ENCODE data around the gene TUG1.
A peak's percentile ranks its signal among the peaks of the same experiment; 100 is the strongest.

TUG1 gene

DNA sequence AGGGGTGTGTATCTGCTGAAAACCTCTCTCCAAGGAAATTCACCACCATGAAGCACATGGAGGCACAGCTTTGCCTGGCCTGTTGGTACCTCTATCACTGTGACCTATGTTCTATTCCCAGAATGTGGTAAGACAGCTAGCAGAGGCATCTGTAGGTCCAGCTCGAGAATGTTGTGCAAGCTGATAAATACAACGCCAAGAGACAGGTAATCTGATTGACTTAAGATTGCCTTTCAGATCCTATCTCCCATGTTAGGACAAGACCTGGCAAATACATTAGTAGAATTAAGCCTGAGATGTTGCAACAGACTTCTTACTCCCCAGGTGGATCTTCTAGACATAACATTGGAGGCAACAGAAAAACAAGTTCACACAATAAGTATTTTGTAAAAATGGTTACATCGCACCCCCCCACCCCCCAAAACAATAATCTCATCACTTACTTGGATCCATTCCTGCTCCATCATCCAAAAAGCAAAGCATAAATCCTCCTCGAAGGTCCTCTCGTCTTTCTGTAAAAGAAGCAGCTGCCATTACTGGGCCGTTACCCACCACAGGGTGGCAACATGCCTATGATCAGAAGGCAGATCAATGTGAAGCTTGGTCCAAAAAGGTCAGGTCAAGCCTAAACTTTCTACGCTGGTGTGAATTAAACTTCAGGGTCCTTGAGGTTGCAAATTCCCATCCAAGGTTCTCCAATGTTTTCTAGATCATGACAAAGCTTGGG is 19.0 kb upstream of the TUG1 start:
- no peaks in the 10 kb centered on the region for H3K9me3 ChIP-seq (ENCODE audit: low read depth, low read length)
- TF ChIP-seq POLR2AphosphoS5 (IDR thresholded peaks at IDR 0.05; ENCODE audit: borderline replicate concordance, low read depth, low read length) (no peak), FOXP2 (optimal IDR thresholded peaks at IDR 0.05; ENCODE audit: control extremely low read depth, extremely low read length, insufficient read depth) (no peak), EZH2 (IDR thresholded peaks at IDR 0.05) (no peak)
- H3K27ac ChIP-seq, result no peak overlapping the region
- H3K9ac ChIP-seq (ENCODE audit: insufficient read length), result no peak overlapping the region
- DNase-seq (ENCODE audit: low read depth, low spot score), result no peak
- no peak overlapping the region for H3K4me3 ChIP-seq
- H3K36me3 ChIP-seq (ENCODE audit: insufficient read depth, low read length), result peaks cover 87% of the 10 kb centered on the region

GRCh38 chr22:30953206-30953605 is 15.9 kb upstream of the TUG1 start:
- no peak overlapping the region for H3K27ac ChIP-seq
- no peak overlapping the region for H3K4me3 ChIP-seq
- no peaks in the 10 kb centered on the region for H3K9me3 ChIP-seq (ENCODE audit: low read depth, low read length)
- peaks cover 64% of the 10 kb centered on the region for H3K36me3 ChIP-seq (ENCODE audit: insufficient read depth, low read length)
- no peak overlapping the region for H3K9ac ChIP-seq (ENCODE audit: insufficient read length)
- no peak for TF ChIP-seq FOXP2 (optimal IDR thresholded peaks at IDR 0.05; ENCODE audit: control extremely low read depth, extremely low read length, insufficient read depth)
- no peak for TF ChIP-seq POLR2AphosphoS5 (IDR thresholded peaks at IDR 0.05; ENCODE audit: borderline replicate concordance, low read depth, low read length)
- TF ChIP-seq EZH2 (IDR thresholded peaks at IDR 0.05), result no peak
- DNase-seq (ENCODE audit: low read depth, low spot score), result no peak

DNA sequence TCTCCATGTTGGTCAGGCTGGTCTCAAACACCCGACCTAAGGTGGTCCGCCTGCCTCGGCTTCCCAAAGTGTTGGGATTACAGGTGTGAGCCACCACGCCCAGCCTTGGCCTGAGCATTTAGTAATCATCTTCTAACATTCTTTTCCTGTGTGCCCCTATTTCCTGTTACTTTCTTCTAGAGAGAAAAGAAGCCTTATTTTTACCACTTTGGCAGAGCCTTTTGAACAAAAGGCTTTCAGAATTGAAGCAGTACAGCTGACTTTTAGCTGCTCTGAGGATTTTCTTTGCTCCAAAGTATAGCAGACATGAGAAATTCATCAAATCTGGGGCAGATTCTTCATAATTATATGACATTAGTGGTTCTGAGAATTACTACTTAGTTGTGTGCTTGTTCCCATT is 13.9 kb upstream of the TUG1 start:
- DNase-seq (ENCODE audit: low read depth, low spot score), result no peak
- TF ChIP-seq EZH2 (IDR thresholded peaks at IDR 0.05) (no peak), FOXP2 (optimal IDR thresholded peaks at IDR 0.05; ENCODE audit: control extremely low read depth, extremely low read length, insufficient read depth) (no peak), POLR2AphosphoS5 (IDR thresholded peaks at IDR 0.05; ENCODE audit: borderline replicate concordance, low read depth, low read length) (no peak)
- Histone ChIP-seq H3K4me3 (no peak overlapping the region), H3K36me3 (ENCODE audit: insufficient read depth, low read length) (peaks cover 44% of the 10 kb centered on the region), H3K9me3 (ENCODE audit: low read depth, low read length) (no peaks in the 10 kb centered on the region), H3K27ac (no peak overlapping the region), H3K9ac (ENCODE audit: insufficient read length) (no peak overlapping the region)

- TF ChIP-seq POLR2AphosphoS5 (IDR thresholded peaks at IDR 0.05; ENCODE audit: borderline replicate concordance, low read depth, low read length) (no peak), FOXP2 (optimal IDR thresholded peaks at IDR 0.05; ENCODE audit: control extremely low read depth, extremely low read length, insufficient read depth) (no peak), EZH2 (IDR thresholded peaks at IDR 0.05) (no peak)
- H3K27ac ChIP-seq, result no peak overlapping the region
- H3K4me3 ChIP-seq, result no peak overlapping the region
- no peak for DNase-seq (ENCODE audit: low read depth, low spot score)
- H3K36me3 ChIP-seq (ENCODE audit: insufficient read depth, low read length), result peaks cover 25% of the 10 kb centered on the region
- H3K9ac ChIP-seq (ENCODE audit: insufficient read length), result no peak overlapping the region
- peaks cover 11% of the 10 kb centered on the region; the same call in 1 of the 2 replicates for H3K9me3 ChIP-seq (ENCODE audit: low read depth, low read length)
These were observed 4.2 kb upstream of the TUG1 start for GRCh38 chr22:30964858-30965257.

- peak within 1 kb of the TSS; percentile 82 for H3K4me3 ChIP-seq
- peaks cover 41% of the 10 kb centered on the region for H3K9me3 ChIP-seq (ENCODE audit: low read depth, low read length)
- H3K9ac ChIP-seq (ENCODE audit: insufficient read length), result peak within 1 kb of the TSS; percentile 96
- peaks cover 55% of the 10 kb centered on the region for H3K36me3 ChIP-seq (ENCODE audit: insufficient read depth, low read length)
- peak within 1 kb of the TSS; percentile 93 for H3K27ac ChIP-seq
- no peak for DNase-seq (ENCODE audit: low read depth, low spot score)
- TF ChIP-seq POLR2AphosphoS5 (IDR thresholded peaks at IDR 0.05; ENCODE audit: borderline replicate concordance, low read depth, low read length) (no peak), EZH2 (IDR thresholded peaks at IDR 0.05) (no peak), FOXP2 (optimal IDR thresholded peaks at IDR 0.05; ENCODE audit: control extremely low read depth, extremely low read length, insufficient read depth) (no peak)
These were observed 796 bp upstream of the TUG1 start, which contains the start of gene MORC2 for GRCh38 chr22:30968015-30968923. MORC2 (minus strand) TSS chr22:30968774; CDS start chr22:30967889, 885 bp downstream.

GRCh38 chr22:30969532-30970355 is 679 bp downstream of the TUG1 start:
- Histone ChIP-seq H3K27ac (peak overlapping the region; percentile 93), H3K9ac (ENCODE audit: insufficient read length) (peak overlapping the region; percentile 96), H3K9me3 (ENCODE audit: low read depth, low read length) (peaks cover 55% of the 10 kb centered on the region), H3K4me3 (peak overlapping the region; percentile 82), H3K36me3 (ENCODE audit: insufficient read depth, low read length) (peaks cover 70% of the 10 kb centered on the region)
- TF ChIP-seq POLR2AphosphoS5 (IDR thresholded peaks at IDR 0.05; ENCODE audit: borderline replicate concordance, low read depth, low read length) (no peak), FOXP2 (optimal IDR thresholded peaks at IDR 0.05; ENCODE audit: control extremely low read depth, extremely low read length, insufficient read depth) (no peak), EZH2 (IDR thresholded peaks at IDR 0.05) (no peak)
- no peak for DNase-seq (ENCODE audit: low read depth, low spot score)

DNA sequence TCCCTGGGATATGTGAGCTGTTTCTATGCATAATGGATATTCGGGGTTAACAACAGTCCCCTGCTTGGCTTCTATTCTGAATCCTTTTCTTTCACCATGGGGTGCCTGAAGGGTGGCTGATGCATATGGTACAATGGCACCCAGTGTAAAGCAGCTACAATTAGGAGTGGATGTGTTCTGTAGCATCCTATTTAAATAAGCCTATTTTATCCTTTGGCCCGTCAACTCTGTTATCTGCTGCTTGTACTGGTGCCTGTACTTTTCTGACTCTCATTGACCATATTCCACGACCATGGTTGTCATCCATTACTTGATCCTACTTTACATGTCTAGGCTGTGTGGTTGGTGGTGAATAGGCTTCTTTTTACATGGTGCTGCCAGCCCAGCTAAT is 1.3 kb downstream of the TUG1 start:
- peaks cover 61% of the 10 kb centered on the region for H3K9me3 ChIP-seq (ENCODE audit: low read depth, low read length)

More for the DNA sequence above, 1.3 kb downstream of the TUG1 start:
- TF ChIP-seq FOXP2 (optimal IDR thresholded peaks at IDR 0.05; ENCODE audit: control extremely low read depth, extremely low read length, insufficient read depth) (no peak), EZH2 (IDR thresholded peaks at IDR 0.05) (no peak), POLR2AphosphoS5 (IDR thresholded peaks at IDR 0.05; ENCODE audit: borderline replicate concordance, low read depth, low read length) (no peak)
- Histone ChIP-seq H3K27ac (no peak overlapping the region), H3K9ac (ENCODE audit: insufficient read length) (peak overlapping the region; percentile 96), H3K4me3 (peak overlapping the region; percentile 82), H3K36me3 (ENCODE audit: insufficient read depth, low read length) (peaks cover 76% of the 10 kb centered on the region)
- no peak for DNase-seq (ENCODE audit: low read depth, low spot score)

Data from SK-N-MC (cell line).